GM23338 (cell line): ENCODE data around the gene KCNS3. TPM values are rescaled to one million over a fixed set of nuclear protein-coding genes. Genes with fewer than 3 reads are reported as not detected.

ENCODE experiments used
- ATAC-seq: fragments of 200-7000 bp; cut with Tn5 transposase; 3 replicates; pipeline ENCODE4 v1.9.1; 2020
- DNase-seq: peaks from one replicate; pipeline ENCODE4 v3.0.0-alpha.2; 2015; ENCODE audit warnings: low spot score
- H2AFZ ChIP-seq: fragments of 200-600 bp; sonication (generic); 2 replicates; pipeline ENCODE4 v1.8.0; 2016; ENCODE audit warnings: antibody characterized with exemption, mild to moderate bottlenecking, moderate library complexity
- H3F3A ChIP-seq: fragments of 200-600 bp; sonication (generic); replicated peaks from 2 replicates; pipeline ENCODE4 v1.8.0; 2017; ENCODE audit warnings: antibody characterized with exemption, mixed run types, low read depth
- H3K27ac ChIP-seq: fragments of 200-600 bp; sonication (generic); 2 replicates; pipeline ENCODE4 v1.6.1; 2016; ENCODE audit warnings: low read depth
- H3K27me3 ChIP-seq: fragments of 200-600 bp; sonication (generic); 2 replicates; pipeline ENCODE4 v1.8.0; 2016; ENCODE audit warnings: mild to moderate bottlenecking, mixed run types, moderate library complexity; ENCODE audit not compliant: insufficient read depth
- H3K36me3 ChIP-seq: fragments of 200-600 bp; sonication (generic); 2 replicates; pipeline ENCODE4 v1.8.0; 2016; ENCODE audit warnings: mild to moderate bottlenecking; ENCODE audit not compliant: insufficient read depth
- H3K4me1 ChIP-seq: fragments of 200-600 bp; sonication (generic); 2 replicates; pipeline ENCODE4 v1.8.0; 2016; ENCODE audit warnings: mild to moderate bottlenecking, moderate library complexity; ENCODE audit not compliant: insufficient read depth
- H3K4me2 ChIP-seq: fragments of 200-600 bp; sonication (generic); 2 replicates; pipeline ENCODE4 v1.7.1; 2017; ENCODE audit warnings: mixed run types
- H3K4me3 ChIP-seq: fragments of 200-600 bp; sonication (generic); 2 replicates; pipeline ENCODE4 v1.6.1; 2016; ENCODE audit warnings: mixed run types
- H3K79me2 ChIP-seq: fragments of 200-600 bp; sonication (generic); replicated peaks from 2 replicates; pipeline ENCODE4 v1.8.0; 2017; ENCODE audit warnings: mild to moderate bottlenecking; ENCODE audit not compliant: insufficient read depth
- H3K9me2 ChIP-seq: fragments of 200-600 bp; sonication (generic); 2 replicates; pipeline ENCODE4 v1.8.0; 2017; ENCODE audit not compliant: insufficient read depth
- H4K20me1 ChIP-seq: fragments of 200-600 bp; sonication (generic); replicated peaks from 2 replicates; pipeline ENCODE4 v1.8.0; 2017; ENCODE audit warnings: mild to moderate bottlenecking; ENCODE audit not compliant: insufficient read depth
- H3K27ac Mint-ChIP-seq: 2 replicates; pipeline ENCODE4 v1.8.0; 2020; ENCODE audit warnings: inconsistent platforms, mild to moderate bottlenecking, moderate library complexity, mixed read lengths
- H3K27me3 Mint-ChIP-seq: 3 replicates; pipeline ENCODE4 v1.8.0; 2022; ENCODE audit warnings: low read depth, mild to moderate bottlenecking, moderate library complexity, mixed read lengths, inconsistent platforms; ENCODE audit not compliant: insufficient read depth, poor library complexity
- H3K36me3 Mint-ChIP-seq: 3 replicates; pipeline ENCODE4 v1.8.0; 2021; ENCODE audit warnings: low read depth, mild to moderate bottlenecking, inconsistent platforms, moderate library complexity, mixed read lengths
- H3K4me1 Mint-ChIP-seq: 3 replicates; pipeline ENCODE4 v1.8.0; 2020; ENCODE audit warnings: mild to moderate bottlenecking, inconsistent platforms, mixed read lengths
- H3K4me3 Mint-ChIP-seq: 3 replicates; pipeline ENCODE4 v1.8.0; 2021; ENCODE audit warnings: moderate library complexity, mild to moderate bottlenecking, inconsistent platforms, mixed read lengths
- H3K9me3 Mint-ChIP-seq: 3 replicates; pipeline ENCODE4 v1.8.0; 2020; ENCODE audit warnings: moderate library complexity, mild to moderate bottlenecking, inconsistent platforms, mixed read lengths
- CREB1 ChIP-seq: fragments of 250-450 bp; sonication (Bioruptor Pico); IDR thresholded peaks from 2 replicates; pipeline ENCODE4 v1.5.0; 2020; ENCODE audit warnings: low read depth, mild to moderate bottlenecking, moderate library complexity
- CTCF ChIP-seq, 2 experiments: fragments of 200-600 bp in 1 of 2; sonication (generic) in 1 of 2; conservative IDR thresholded peaks; 2 replicates each; pipeline versions ENCODE4 v1.5.1 to v1.6.1; 2016 to 2017; ENCODE audit warnings: antibody characterized with exemption in 2 of 2, low read depth in 2 of 2, mild to moderate bottlenecking in 2 of 2, moderate library complexity in 1 of 2
- ETS1 ChIP-seq: IDR thresholded peaks from 2 replicates; pipeline ENCODE4 v1.6.1; 2016; ENCODE audit warnings: antibody characterized with exemption
- EZH2 ChIP-seq: fragments of 200-600 bp; sonication (generic); IDR thresholded peaks from one replicate; pipeline ENCODE4 v1.8.0; 2017; ENCODE audit warnings: antibody characterized with exemption, mild to moderate bottlenecking, low read depth; ENCODE audit not compliant: unreplicated experiment
- EZH2phosphoT487 ChIP-seq: fragments of 200-600 bp; sonication (generic); IDR thresholded peaks from one replicate; pipeline ENCODE4 v1.8.1; 2018; ENCODE audit warnings: antibody characterized with exemption; ENCODE audit not compliant: unreplicated experiment
- NANOG ChIP-seq: IDR thresholded peaks from 2 replicates; pipeline ENCODE4 v1.6.1; 2016; ENCODE audit warnings: antibody characterized with exemption, borderline replicate concordance
- ZNF114 ChIP-seq: fragments of 250-450 bp; sonication (Bioruptor Pico); IDR thresholded peaks from 2 replicates; pipeline ENCODE4 v1.5.0; 2020; ENCODE audit warnings: mild to moderate bottlenecking, moderate library complexity
- ZNF331 ChIP-seq: fragments of 250-450 bp; sonication (Bioruptor Pico); IDR thresholded peaks from 2 replicates; pipeline ENCODE4 v1.5.0; 2020; ENCODE audit warnings: low read depth, mild to moderate bottlenecking, moderate library complexity
- ZNF462 ChIP-seq: fragments of 250-450 bp; sonication (Bioruptor Pico); IDR thresholded peaks from 2 replicates; pipeline ENCODE4 v1.5.0; 2020; ENCODE audit warnings: mild to moderate bottlenecking, moderate library complexity
- polyA plus RNA-seq: library from polyadenylated mRNA; unstranded; fragments of >200 nt; fragmentation: Nextera tagmentation; extraction: Ambion mirVana; gene quantifications from 2 replicates; pipeline ENCODE4 v1.2.1, GENCODE V29; 2016
- total RNA-seq: library from RNA; depleted of rRNA; stranded (reverse); fragments of >200 nt; shearing (Covaris generic); gene quantifications from 2 replicates; pipeline ENCODE4 v1.2.3, GENCODE V29; 2014

Gene KCNS3
- total and polyA plus RNA-seq, 2 experiments from 2014 or later: 23.2 to 80.0 TPM

DNA sequence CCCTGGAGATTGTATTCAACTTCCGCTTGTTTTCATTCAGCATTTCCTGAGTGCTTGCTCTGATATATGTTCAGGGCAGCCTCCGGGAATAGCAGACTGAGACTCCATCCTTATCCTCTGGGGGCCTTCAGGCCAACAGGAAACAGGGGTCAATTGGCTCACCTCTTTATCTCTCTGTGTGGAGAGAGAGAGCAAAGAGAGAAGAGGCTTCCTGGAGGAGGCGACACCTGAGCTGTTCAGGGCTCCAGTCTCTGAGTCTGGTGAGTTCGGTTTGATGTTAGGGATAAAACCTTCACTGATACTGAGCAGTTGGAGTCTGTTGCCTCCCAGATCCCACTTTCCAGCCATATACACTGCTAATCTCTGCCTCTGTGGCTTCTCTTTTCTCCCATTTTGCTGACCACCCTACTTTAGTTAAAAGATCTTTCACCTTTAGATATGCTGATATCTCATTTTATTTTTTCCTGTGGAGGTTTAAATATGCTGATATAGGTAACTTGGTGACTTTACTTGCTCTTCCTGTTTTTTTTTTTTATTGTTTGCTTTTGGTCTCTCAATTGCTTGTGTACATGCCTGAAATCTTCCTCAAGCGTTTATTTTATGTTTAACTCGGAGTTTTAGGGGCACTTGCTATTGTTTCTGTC is 56.9 kb downstream of the KCNS3 start:
- ATAC-seq (peak; percentile 80), DNase-seq (peak; percentile 40)
- Histone ChIP-seq H3F3A (no peaks in the 10 kb centered on the region), H3K4me3 (no peak overlapping the region), H3K27ac (peak overlapping the region; percentile 71), H2AFZ (no peak overlapping the region), H3K27me3 (no peaks in the 10 kb centered on the region), H3K4me1 (peaks cover 28% of the 10 kb centered on the region), H4K20me1 (no peaks in the 10 kb centered on the region), H3K36me3 (peaks cover 4% of the 10 kb centered on the region; the same call in 1 of the 2 replicates), H3K79me2 (no peaks in the 10 kb centered on the region; the same call in 1 of the 2 replicates), H3K4me2 (peak overlapping the region; percentile 42), H3K9me2 (no peaks in the 10 kb centered on the region)
- TF ChIP-seq CREB1 (CRISPR knock-in tag): no peak
- no peak for TF ChIP-seq EZH2
- no peak for TF ChIP-seq ZNF114
- TF ChIP-seq EZH2phosphoT487: no peak
- TF ChIP-seq ZNF331 (CRISPR knock-in tag): no peak
- TF ChIP-seq ETS1: no peak
- 0 out of 4 replicates have a peak, but pooled peaks of 1 of the 2 experiments have one; percentile 24 for TF ChIP-seq CTCF (conservative IDR thresholded peaks at IDR 0.05; ENCODE audit: low read depth in 2 of 2)
- no peak for TF ChIP-seq NANOG
- no peak for TF ChIP-seq ZNF462 (CRISPR knock-in tag)
- H3K27ac Mint-ChIP-seq: peak overlapping the region; percentile 17
- peaks cover 41% of the 10 kb centered on the region for H3K36me3 Mint-ChIP-seq
- peaks cover 5% of the 10 kb centered on the region for H3K27me3 Mint-ChIP-seq
- H3K9me3 Mint-ChIP-seq: peaks cover 4% of the 10 kb centered on the region; the same call in 1 of the 3 replicates
- peaks cover 26% of the 10 kb centered on the region for H3K4me1 Mint-ChIP-seq
- no peak overlapping the region for H3K4me3 Mint-ChIP-seq
